WTC11 (cell line): ENCODE data around the gene APOL2.

Source experiments
- CREB1 ChIP-seq: sonication (generic); formaldehyde crosslinking; IDR thresholded peaks from 2 replicates; pipeline ENCODE4 v1.8.0; 2023; ENCODE audit warnings: mild to moderate bottlenecking, missing genetic modification reagents
- ETV6 ChIP-seq: sonication (generic); formaldehyde crosslinking; IDR thresholded peaks from 2 replicates; pipeline ENCODE4 v1.8.1; 2022; ENCODE audit warnings: mild to moderate bottlenecking, missing genetic modification reagents
- KAT7 ChIP-seq: sonication (generic); formaldehyde crosslinking; IDR thresholded peaks from 2 replicates; pipeline ENCODE4 v1.8.1; 2023; ENCODE audit warnings: missing genetic modification reagents, mild to moderate bottlenecking, borderline replicate concordance
- NFYB ChIP-seq: sonication (generic); formaldehyde crosslinking; conservative IDR thresholded peaks from 2 replicates; pipeline ENCODE4 v1.8.0; 2022; ENCODE audit warnings: low read depth, missing genetic modification reagents
- ZBTB21 ChIP-seq: sonication (generic); formaldehyde crosslinking; IDR thresholded peaks from 2 replicates; pipeline ENCODE4 v1.8.1; 2023; ENCODE audit warnings: mild to moderate bottlenecking, missing genetic modification reagents, borderline replicate concordance
- ZNF263 ChIP-seq: sonication (generic); formaldehyde crosslinking; IDR thresholded peaks from 2 replicates; pipeline ENCODE4 v1.8.1; 2022; ENCODE audit warnings: low read depth, mild to moderate bottlenecking, moderate library complexity, missing genetic modification reagents
- TF ChIP-seq, protein P1 (sequence below): sonication (generic); formaldehyde crosslinking; IDR thresholded peaks from 2 replicates; pipeline ENCODE4 v1.8.1; 2023; ENCODE audit warnings: mild to moderate bottlenecking, missing genetic modification reagents
- TF ChIP-seq, protein P2 (sequence below): fragments of 200-600 bp; IDR thresholded peaks from 2 replicates; pipeline ENCODE4 v1.8.0; 2022; ENCODE audit warnings: antibody characterized with exemption
- TF ChIP-seq, protein P3 (sequence below): sonication (generic); formaldehyde crosslinking; IDR thresholded peaks from 2 replicates; pipeline ENCODE4 v1.8.0; 2022; ENCODE audit warnings: mild to moderate bottlenecking, missing genetic modification reagents
- TF ChIP-seq, protein P4 (sequence below): sonication (generic); formaldehyde crosslinking; IDR thresholded peaks from 2 replicates; pipeline ENCODE4 v1.8.1; 2023; ENCODE audit warnings: mild to moderate bottlenecking, missing genetic modification reagents, moderate library complexity

DNA sequence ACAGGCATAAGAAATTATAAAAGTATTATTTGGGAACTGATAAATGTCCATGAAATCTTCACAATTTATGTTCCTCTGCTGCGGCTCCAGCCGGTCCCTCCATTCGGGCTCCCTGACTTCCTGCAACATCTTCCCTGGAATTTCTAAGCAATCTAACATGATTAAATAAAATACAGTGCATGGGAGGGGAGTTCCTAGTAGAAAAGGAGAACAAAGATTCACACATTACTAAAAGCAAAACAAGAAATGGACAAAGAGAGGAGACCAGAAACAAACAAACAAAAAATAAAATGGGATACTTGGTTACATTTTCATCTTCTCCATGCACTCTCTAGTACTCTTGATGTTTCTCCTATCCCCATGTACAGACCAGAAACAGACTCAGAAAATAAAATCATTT lies 29.1 kb downstream of the APOL2 start:
- TF ChIP-seq, protein P1, sequence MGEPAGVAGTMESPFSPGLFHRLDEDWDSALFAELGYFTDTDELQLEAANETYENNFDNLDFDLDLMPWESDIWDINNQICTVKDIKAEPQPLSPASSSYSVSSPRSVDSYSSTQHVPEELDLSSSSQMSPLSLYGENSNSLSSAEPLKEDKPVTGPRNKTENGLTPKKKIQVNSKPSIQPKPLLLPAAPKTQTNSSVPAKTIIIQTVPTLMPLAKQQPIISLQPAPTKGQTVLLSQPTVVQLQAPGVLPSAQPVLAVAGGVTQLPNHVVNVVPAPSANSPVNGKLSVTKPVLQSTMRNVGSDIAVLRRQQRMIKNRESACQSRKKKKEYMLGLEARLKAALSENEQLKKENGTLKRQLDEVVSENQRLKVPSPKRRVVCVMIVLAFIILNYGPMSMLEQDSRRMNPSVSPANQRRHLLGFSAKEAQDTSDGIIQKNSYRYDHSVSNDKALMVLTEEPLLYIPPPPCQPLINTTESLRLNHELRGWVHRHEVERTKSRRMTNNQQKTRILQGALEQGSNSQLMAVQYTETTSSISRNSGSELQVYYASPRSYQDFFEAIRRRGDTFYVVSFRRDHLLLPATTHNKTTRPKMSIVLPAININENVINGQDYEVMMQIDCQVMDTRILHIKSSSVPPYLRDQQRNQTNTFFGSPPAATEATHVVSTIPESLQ (CRISPR knock-in tag): no peak
- TF ChIP-seq, protein P2, sequence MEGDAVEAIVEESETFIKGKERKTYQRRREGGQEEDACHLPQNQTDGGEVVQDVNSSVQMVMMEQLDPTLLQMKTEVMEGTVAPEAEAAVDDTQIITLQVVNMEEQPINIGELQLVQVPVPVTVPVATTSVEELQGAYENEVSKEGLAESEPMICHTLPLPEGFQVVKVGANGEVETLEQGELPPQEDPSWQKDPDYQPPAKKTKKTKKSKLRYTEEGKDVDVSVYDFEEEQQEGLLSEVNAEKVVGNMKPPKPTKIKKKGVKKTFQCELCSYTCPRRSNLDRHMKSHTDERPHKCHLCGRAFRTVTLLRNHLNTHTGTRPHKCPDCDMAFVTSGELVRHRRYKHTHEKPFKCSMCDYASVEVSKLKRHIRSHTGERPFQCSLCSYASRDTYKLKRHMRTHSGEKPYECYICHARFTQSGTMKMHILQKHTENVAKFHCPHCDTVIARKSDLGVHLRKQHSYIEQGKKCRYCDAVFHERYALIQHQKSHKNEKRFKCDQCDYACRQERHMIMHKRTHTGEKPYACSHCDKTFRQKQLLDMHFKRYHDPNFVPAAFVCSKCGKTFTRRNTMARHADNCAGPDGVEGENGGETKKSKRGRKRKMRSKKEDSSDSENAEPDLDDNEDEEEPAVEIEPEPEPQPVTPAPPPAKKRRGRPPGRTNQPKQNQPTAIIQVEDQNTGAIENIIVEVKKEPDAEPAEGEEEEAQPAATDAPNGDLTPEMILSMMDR: no peak
- TF ChIP-seq CREB1 (no peak), ZBTB21 (CRISPR knock-in tag) (no peak), ETV6 (CRISPR knock-in tag) (no peak), KAT7 (no peak), ZNF263 (CRISPR knock-in tag) (no peak), NFYB (CRISPR knock-in tag) (no peak)
- TF ChIP-seq, protein P3, sequence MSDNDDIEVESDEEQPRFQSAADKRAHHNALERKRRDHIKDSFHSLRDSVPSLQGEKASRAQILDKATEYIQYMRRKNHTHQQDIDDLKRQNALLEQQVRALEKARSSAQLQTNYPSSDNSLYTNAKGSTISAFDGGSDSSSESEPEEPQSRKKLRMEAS (CRISPR knock-in tag): no peak
- TF ChIP-seq, protein P4, sequence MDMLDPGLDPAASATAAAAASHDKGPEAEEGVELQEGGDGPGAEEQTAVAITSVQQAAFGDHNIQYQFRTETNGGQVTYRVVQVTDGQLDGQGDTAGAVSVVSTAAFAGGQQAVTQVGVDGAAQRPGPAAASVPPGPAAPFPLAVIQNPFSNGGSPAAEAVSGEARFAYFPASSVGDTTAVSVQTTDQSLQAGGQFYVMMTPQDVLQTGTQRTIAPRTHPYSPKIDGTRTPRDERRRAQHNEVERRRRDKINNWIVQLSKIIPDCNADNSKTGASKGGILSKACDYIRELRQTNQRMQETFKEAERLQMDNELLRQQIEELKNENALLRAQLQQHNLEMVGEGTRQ (CRISPR knock-in tag): no peak
